ENCODE results near the gene KNCN.

Gene KNCN

GRCh38 chr1:46543761-46544560 lies 7.5 kb downstream of the KNCN start:
- DNase-seq (ENCODE audit: low read depth in 2 of 2) = no peak

GRCh38 chr1:46543382-46543760 lies 8.1 kb downstream of the KNCN start:
- no peak for DNase-seq (ENCODE audit: low read depth in 2 of 2)

- DNase-seq (ENCODE audit: low read depth in 2 of 2) = no peak
These were observed 11.5 kb downstream of the KNCN start for GRCh38 chr1:46539972-46540371.

GRCh38 chr1:46538147-46538546 lies 13.3 kb downstream of the KNCN start:
- no peak for DNase-seq (ENCODE audit: low read depth in 2 of 2)

DNA sequence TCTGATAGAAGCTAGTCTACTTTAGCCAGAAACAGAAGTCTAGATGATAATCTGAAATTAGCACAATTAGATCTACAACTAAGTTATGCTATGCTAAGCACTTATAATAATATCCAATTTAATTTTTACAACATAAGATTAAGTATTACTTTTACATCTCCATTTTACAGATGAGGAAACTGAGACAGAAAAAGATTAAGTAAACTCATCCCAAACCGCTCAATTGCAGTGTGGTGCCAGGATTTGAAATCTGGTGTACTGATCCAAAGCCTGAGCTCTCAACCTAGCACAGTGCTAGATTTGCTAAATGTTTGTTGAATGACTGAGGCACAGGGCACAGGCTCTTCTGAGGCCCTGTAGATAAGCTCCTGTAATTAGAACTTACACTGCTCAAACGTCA lies 13.8 kb downstream of the KNCN start:
- no peak for DNase-seq (ENCODE audit: low read depth in 2 of 2)

GRCh38 chr1:46536527-46536926 lies 14.9 kb downstream of the KNCN start:
- DNase-seq (ENCODE audit: low read depth in 2 of 2) = no peak

DNA sequence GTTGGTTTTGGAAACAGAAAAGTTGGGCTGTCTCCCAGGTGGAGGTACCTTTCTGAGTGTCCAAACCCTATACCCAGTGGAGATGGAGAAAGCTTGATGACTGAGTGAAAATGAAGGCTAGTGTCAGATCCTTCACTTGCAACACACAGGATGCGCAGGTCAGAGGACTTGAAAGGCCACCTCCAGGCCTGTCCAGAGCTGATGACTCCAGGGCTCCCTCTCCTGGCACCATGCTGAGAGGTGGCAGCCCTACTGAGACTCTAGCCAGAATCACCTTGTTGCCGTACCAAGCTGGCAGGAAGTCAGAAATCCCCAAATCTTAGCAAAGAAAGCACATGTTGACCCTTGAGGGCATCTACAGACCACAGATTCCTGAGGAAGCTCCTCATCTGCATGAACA lies 16.4 kb downstream of the KNCN start:
- DNase-seq (ENCODE audit: low read depth in 2 of 2) = no peak

- peak in 1 of 2 donors; percentile 13 for DNase-seq (ENCODE audit: low read depth in 2 of 2)
These were observed 18.1 kb downstream of the KNCN start for GRCh38 chr1:46533179-46533864.

DNA sequence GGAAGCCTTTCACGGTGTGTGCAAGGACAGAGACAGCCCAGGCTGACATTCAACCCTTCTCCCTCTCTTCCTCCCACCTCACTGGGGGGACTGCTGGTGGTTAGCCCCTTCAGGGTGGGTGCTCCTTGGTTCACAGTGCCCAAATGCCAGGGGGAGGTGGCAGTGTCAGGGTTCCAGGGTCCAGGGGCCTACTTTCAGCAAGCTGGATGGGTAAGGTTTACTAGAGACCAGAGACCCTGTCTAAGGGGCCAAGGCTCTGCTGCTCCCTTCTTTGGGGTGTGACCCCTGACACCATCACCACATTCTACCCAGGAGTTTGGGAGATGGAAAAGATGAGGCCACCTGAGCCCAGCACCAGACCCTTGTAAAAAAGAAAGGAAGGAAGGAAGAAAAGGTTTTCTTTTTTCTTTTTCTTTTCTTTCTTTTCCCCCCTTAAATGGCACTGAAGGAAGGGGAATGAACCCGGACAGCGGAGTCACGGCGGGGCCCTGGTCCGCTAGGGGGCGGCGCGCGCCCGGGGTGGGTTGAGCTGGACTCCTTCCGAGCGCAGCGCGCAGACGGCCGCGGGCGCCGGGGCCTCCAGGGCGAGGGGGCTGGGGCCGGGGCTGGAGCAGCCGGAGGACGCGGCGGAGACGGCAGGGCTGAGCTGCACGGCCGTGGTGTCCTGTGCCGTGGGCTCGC lies 18.8 kb downstream of the KNCN start:
- peak; percentile 36 to 60 for DNase-seq (ENCODE audit: low read depth in 2 of 2)

- DNase-seq (ENCODE audit: low read depth in 2 of 2) = no peak
These were observed 19.4 kb downstream of the KNCN start for GRCh38 chr1:46532095-46532494.

- DNase-seq (ENCODE audit: low read depth in 2 of 2) = no peak
These were observed 20.5 kb downstream of the KNCN start for GRCh38 chr1:46530791-46531409.

DNA sequence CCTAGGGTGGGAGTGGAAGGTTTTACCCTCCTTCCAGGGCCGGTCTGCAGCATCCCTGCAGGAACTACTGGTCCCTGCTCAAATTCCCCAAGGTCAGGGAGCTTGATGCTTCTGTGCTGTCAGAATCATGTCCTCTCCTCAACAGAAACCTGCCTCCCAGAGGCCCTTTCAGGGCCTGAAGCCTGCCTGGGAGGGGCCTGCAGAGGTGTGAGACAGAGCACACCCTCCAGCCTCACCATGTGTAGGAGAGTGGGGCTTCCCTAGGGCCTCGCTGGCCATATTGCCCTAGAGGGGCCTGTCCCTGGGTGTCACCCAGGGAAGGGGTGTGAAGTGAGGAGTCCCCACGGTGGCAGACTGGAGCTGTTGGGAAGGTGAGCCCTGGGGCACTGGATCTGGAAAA lies 21.1 kb downstream of the KNCN start:
- no peak for DNase-seq (ENCODE audit: low read depth in 2 of 2)

- DNase-seq (ENCODE audit: low read depth in 2 of 2) = no peak
These were observed 22.3 kb downstream of the KNCN start for GRCh38 chr1:46529031-46529630.

GRCh38 chr1:46528297-46528955 lies 23.0 kb downstream of the KNCN start:
- no peak for DNase-seq (ENCODE audit: low read depth in 2 of 2)

- DNase-seq (ENCODE audit: low read depth in 2 of 2) = peak; percentile 30 to 66
These were observed 23.8 kb downstream of the KNCN start for GRCh38 chr1:46527474-46528296.

DNA sequence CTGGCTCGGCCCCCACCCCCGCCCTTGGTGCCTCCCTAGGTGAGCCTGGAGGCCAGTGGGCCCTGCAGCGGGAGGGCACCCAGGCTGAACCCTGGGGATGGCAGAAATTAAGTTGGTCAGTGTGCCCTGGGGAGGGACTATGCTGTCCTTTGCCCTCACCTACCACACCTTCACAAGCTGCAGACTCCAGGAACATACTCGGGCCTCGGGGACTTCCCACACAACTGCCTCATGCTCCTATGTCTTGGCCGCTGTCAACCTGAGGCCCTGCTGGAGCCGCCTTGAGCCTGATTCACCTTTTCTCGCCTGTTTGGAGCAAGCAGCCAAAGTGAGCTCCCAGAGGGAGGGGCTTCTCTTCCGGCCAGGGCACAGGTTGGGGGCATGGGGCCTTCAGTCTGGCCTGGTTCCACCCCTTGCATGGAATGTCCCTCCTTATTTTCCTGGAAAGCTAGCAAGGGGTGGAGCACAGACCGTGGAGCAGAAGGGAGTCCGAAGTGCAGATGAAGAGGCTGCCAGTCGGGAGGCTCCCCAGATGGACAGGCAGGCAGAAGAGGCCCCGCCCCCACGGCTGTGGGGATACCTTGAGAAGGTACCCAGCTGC lies 24.7 kb downstream of the KNCN start:
- no peak for DNase-seq (ENCODE audit: low read depth in 2 of 2)

GRCh38 chr1:46526013-46526690 lies 25.3 kb downstream of the KNCN start:
- no peak for DNase-seq (ENCODE audit: low read depth in 2 of 2)

GRCh38 chr1:46525253-46525983 lies 26.0 kb downstream of the KNCN start:
- DNase-seq (ENCODE audit: low read depth in 2 of 2) = no peak

GRCh38 chr1:46524843-46525242 lies 26.6 kb downstream of the KNCN start:
- DNase-seq (ENCODE audit: low read depth in 2 of 2) = no peak

Measured in stimulated activated CD4-positive, alpha-beta T cell treated with anti-CD3 and anti-CD28 coated beads, Interleukin-1b, Interleukin-23, amount 100 ng/mL, for 1 hour (primary cell).